Neuronal stem cell (in vitro differentiated cells): ENCODE results near the gene OR8H2.
"Not testable (repeated sequence)": the region's sequence is repeated elsewhere in the genome, so short reads cannot be mapped to it uniquely, and the experiment has no call there.

ENCODE experiments used
- DNase-seq: peaks from one replicate; pipeline ENCODE4 v3.0.0-alpha.2; 2013; ENCODE audit warnings: low spot score
- H2AFZ ChIP-seq: one replicate; pipeline ENCODE4 v1.6.1; 2013; ENCODE audit warnings: mild to moderate bottlenecking, low read length, inconsistent platforms
- H2AK5ac ChIP-seq: 2 replicates; pipeline ENCODE4 v1.6.1; 2013; ENCODE audit warnings: low read depth, mild to moderate bottlenecking, inconsistent platforms, low read length, moderate library complexity, mixed read lengths
- H2BK120ac ChIP-seq: 2 replicates; pipeline ENCODE4 v1.6.1; 2013; ENCODE audit warnings: low read depth, mild to moderate bottlenecking, inconsistent platforms, low read length, moderate library complexity, mixed read lengths
- H2BK12ac ChIP-seq: one replicate; pipeline ENCODE4 v1.6.1; 2013; ENCODE audit warnings: low read length, inconsistent platforms
- H2BK15ac ChIP-seq: 2 replicates; pipeline ENCODE4 v1.6.1; 2013; ENCODE audit warnings: mild to moderate bottlenecking, low read length, inconsistent platforms, mixed read lengths
- H2BK5ac ChIP-seq: one replicate; pipeline ENCODE4 v1.6.1; 2013; ENCODE audit warnings: inconsistent platforms, mild to moderate bottlenecking, low read length, moderate library complexity
- H3K14ac ChIP-seq: one replicate; pipeline ENCODE4 v1.6.1; 2013; ENCODE audit warnings: low read length, inconsistent platforms
- H3K18ac ChIP-seq: 2 replicates; pipeline ENCODE4 v1.6.1; 2013; ENCODE audit warnings: low read length, inconsistent platforms
- H3K23ac ChIP-seq: 2 replicates; pipeline ENCODE4 v1.6.1; 2013; ENCODE audit warnings: low read depth, mild to moderate bottlenecking, mixed read lengths, low read length, inconsistent platforms; ENCODE audit not compliant: poor library complexity
- H3K27ac ChIP-seq: replicated peaks from 3 replicates; pipeline ENCODE4 v1.5.1; 2013; ENCODE audit warnings: low read length, inconsistent platforms
- H3K27me3 ChIP-seq, 3 experiments: 2 replicates each; pipeline ENCODE4 v1.6.1; 2013; ENCODE audit warnings: low read length in 3 of 3, mild to moderate bottlenecking in 2 of 3, inconsistent platforms in 1 of 3, low read depth in 1 of 3, mixed read lengths in 1 of 3, moderate library complexity in 1 of 3; ENCODE audit not compliant: control insufficient read depth in 3 of 3, insufficient read depth in 3 of 3
- H3K36me3 ChIP-seq, 2 donors: replicated peaks in 1 of 2; 2 replicates each; pipeline ENCODE4 v1.6.1; 2013; ENCODE audit warnings: low read length in 2 of 2; ENCODE audit not compliant: control insufficient read depth in 2 of 2, insufficient read depth in 2 of 2
- H3K4ac ChIP-seq: 2 replicates; pipeline ENCODE4 v1.6.1; 2013; ENCODE audit warnings: inconsistent platforms, mild to moderate bottlenecking, low read length, moderate library complexity
- H3K4me1 ChIP-seq, 2 donors: 1 replicate in 1 of 2; 2 replicates in 1 of 2; pipeline ENCODE4 v1.6.1; 2013; ENCODE audit warnings: low read length in 2 of 2, low read depth in 1 of 2; ENCODE audit not compliant: control insufficient read depth in 2 of 2, insufficient read depth in 1 of 2
- H3K4me2 ChIP-seq: one replicate; pipeline ENCODE4 v1.6.1; 2013; ENCODE audit warnings: mild to moderate bottlenecking, low read length, inconsistent platforms; ENCODE audit not compliant: insufficient read depth, poor library complexity, severe bottlenecking
- H3K4me3 ChIP-seq, 2 donors: 2 replicates each; pipeline ENCODE4 v1.5.1; 2013; ENCODE audit warnings: low read length in 2 of 2, mild to moderate bottlenecking in 2 of 2, inconsistent platforms in 1 of 2, moderate library complexity in 1 of 2
- H3K79me1 ChIP-seq: one replicate; pipeline ENCODE4 v1.6.1; 2013; ENCODE audit warnings: low read depth, mild to moderate bottlenecking, inconsistent platforms, low read length, moderate library complexity
- H3K9ac ChIP-seq: one replicate; pipeline ENCODE4 v1.6.1; 2013; ENCODE audit warnings: mild to moderate bottlenecking, low read depth, low read length, inconsistent platforms; ENCODE audit not compliant: poor library complexity
- H3K9me3 ChIP-seq, 2 donors: replicated peaks in 1 of 2; 2 replicates each; pipeline versions ENCODE3 to v1.6.1; 2013; ENCODE audit warnings: low read length in 2 of 2, mild to moderate bottlenecking in 2 of 2, inconsistent platforms in 1 of 2, low read depth in 1 of 2, mixed read lengths in 1 of 2, moderate library complexity in 1 of 2; ENCODE audit not compliant: control insufficient read depth in 2 of 2, insufficient read depth in 1 of 2
- H4K8ac ChIP-seq: one replicate; pipeline ENCODE4 v1.6.1; 2013; ENCODE audit warnings: low read depth, mild to moderate bottlenecking, inconsistent platforms, low read length, moderate library complexity
- H4K91ac ChIP-seq: one replicate; pipeline ENCODE4 v1.6.1; 2013; ENCODE audit warnings: low read length, low read depth, mild to moderate bottlenecking, inconsistent platforms; ENCODE audit not compliant: poor library complexity
- WGBS, 2 donors: extraction: QIAGEN DNeasy Blood & Tissue Kit; methylation state at CpG; one replicate each; pipeline ENCODE4 v1.1.7; 2013; ENCODE audit warnings: missing lambda C conversion rate in 2 of 2, mixed read lengths in 1 of 2; ENCODE audit not compliant: insufficient read length in 2 of 2, insufficient replicate concordance in 1 of 2; ENCODE audit errors: extremely low coverage in 2 of 2; 5-methylcytosine and 5-hydroxymethylcytosine counted together

Gene OR8H2

DNA sequence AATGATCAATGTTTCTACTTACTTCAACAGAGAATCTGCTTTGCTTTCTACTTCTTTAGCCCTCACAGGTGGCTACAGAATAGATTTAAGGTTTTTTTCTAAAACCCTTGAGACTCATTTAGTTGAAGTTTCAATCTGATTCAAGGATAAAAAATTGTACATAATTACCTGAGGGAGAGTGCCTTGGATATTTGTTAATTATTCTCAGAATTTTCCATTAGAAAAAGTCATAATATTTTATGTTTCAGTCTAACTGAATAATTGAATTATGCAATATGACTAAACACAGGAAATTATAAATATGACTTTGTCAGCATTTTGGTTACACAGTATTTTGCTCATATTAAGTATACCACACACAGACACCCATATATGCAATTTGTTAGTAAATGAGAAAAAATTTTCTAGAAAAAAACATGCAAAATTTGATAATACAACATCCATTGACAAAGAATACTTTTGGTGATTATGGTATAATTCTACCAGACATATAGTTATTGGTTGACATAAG lies 36.7 kb downstream of the OR8H2 start, which contains the start of gene OR8J3:
OR8J3 (minus strand) TSS at position 51 of the 511 bp plus-strand sequence. CDS start 2,483 bp downstream, outside the sequence.
- Histone ChIP-seq H3K4me2 (no peak within 1 kb of the TSS), H3K4me1 (no peaks in the 10 kb centered on the region), H3K9ac (no peak within 1 kb of the TSS), H2AFZ (no peak within 1 kb of the TSS), H3K79me1 (no peaks in the 10 kb centered on the region), H4K8ac (no peak within 1 kb of the TSS), H2AK5ac (no peak within 1 kb of the TSS), H3K23ac (no peak within 1 kb of the TSS), H3K14ac (no peak within 1 kb of the TSS), H3K27ac (no peak within 1 kb of the TSS), H3K36me3 (no peaks in the 10 kb centered on the region), H2BK15ac (no peak within 1 kb of the TSS), H2BK12ac (no peak within 1 kb of the TSS), H3K27me3 (no peaks in the 10 kb centered on the region), H3K9me3 (no peaks in the 10 kb centered on the region), H3K4me3 (no peak within 1 kb of the TSS), H3K4ac (no peak within 1 kb of the TSS), H2BK5ac (no peak within 1 kb of the TSS), H3K18ac (no peak within 1 kb of the TSS), H4K91ac (no peak within 1 kb of the TSS), H2BK120ac (no peak within 1 kb of the TSS)
- DNase-seq, result no peak

DNA sequence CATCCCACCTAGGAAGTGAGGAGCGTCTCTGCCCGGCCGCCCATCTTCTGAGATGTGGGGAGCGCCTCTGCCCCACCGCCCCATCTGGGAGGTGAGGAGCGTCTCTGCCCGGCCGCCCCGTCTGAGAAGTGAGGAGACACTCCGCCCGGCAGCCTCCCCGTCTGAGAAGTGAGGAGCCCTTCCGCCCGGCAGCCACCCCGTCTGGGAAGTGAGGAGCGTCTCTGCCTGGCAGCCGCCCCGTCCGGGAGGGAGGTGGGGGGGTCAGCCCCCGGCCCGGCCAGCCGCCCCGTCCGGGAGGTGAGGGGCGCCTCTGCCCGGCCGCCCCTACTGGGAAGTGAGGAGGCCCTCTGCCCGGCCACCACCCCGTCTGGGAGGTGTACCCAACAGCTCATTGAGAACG lies 40.2 kb downstream of the OR8H2 start:
- H3K9me3 ChIP-seq, H3K4ac ChIP-seq, H3K18ac ChIP-seq, DNase-seq, H3K4me3 ChIP-seq, H3K14ac ChIP-seq, H3K23ac ChIP-seq, H3K36me3 ChIP-seq, H3K9ac ChIP-seq, H3K27ac ChIP-seq, H3K79me1 ChIP-seq, H3K4me2 ChIP-seq, H4K8ac ChIP-seq, H2AK5ac ChIP-seq, H2BK120ac ChIP-seq, H2BK12ac ChIP-seq, H2BK15ac ChIP-seq, H3K4me1 ChIP-seq, H2BK5ac ChIP-seq, H2AFZ ChIP-seq, H4K91ac ChIP-seq, H3K27me3 ChIP-seq: not testable (repeated sequence)
- no CpG with 5 or more reads among the region's 30 CpGs for WGBS, 2 donors

GRCh38 chr11:56151376-56151775 lies 47.9 kb downstream of the OR8H2 start:
- H3K18ac ChIP-seq, result no peak overlapping the region
- H2AFZ ChIP-seq, result no peak overlapping the region
- no peak overlapping the region for H3K4me3 ChIP-seq
- no peak overlapping the region for H3K27ac ChIP-seq
- H2BK12ac ChIP-seq, result no peak overlapping the region
- no peak overlapping the region for H2AK5ac ChIP-seq
- H4K8ac ChIP-seq, result no peak overlapping the region
- no peaks in the 10 kb centered on the region for H3K27me3 ChIP-seq
- no peak overlapping the region for H2BK15ac ChIP-seq
- no peaks in the 10 kb centered on the region for H3K36me3 ChIP-seq
- no peak overlapping the region for H3K4me2 ChIP-seq
- H2BK5ac ChIP-seq, result no peak overlapping the region
- H3K9me3 ChIP-seq, result peaks cover 0 to 6% of the 10 kb centered on the region in 2 donors
- H3K9ac ChIP-seq, result no peak overlapping the region
- H3K4ac ChIP-seq, result no peak overlapping the region
- no peak overlapping the region for H4K91ac ChIP-seq
- no CpG with 5 or more reads among the region's 1 CpG for WGBS, 2 donors
- no peak overlapping the region for H3K23ac ChIP-seq
- no peaks in the 10 kb centered on the region for H3K4me1 ChIP-seq
- H3K79me1 ChIP-seq, result no peaks in the 10 kb centered on the region
- no peak for DNase-seq
- no peak overlapping the region for H3K14ac ChIP-seq
- H2BK120ac ChIP-seq, result no peak overlapping the region

DNA sequence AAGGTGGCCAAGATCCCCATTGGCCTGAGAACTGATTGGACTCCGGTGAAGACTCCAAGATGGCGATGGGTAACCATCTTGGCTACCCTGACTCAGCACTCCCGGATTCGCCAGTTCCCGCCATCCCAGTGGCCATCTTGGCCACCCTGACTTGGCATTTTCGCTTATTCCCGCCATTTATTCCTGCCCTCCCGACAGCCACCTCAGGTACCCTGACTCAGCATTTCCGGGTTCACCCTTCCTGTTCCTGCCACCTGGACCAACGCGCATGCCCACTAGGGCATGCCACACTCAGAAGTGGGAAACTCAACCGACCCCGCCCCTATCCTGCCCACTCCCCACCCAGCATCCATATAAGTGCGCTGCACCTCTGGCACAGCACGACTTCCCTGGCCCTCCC lies 48.8 kb downstream of the OR8H2 start:
- Histone ChIP-seq H3K27me3 (no peaks in the 10 kb centered on the region), H4K8ac (no peak overlapping the region), H3K4me3 (no peak overlapping the region), H3K9me3 (peaks cover 0 to 6% of the 10 kb centered on the region in 2 donors), H2AFZ (no peak overlapping the region), H3K23ac (no peak overlapping the region), H3K4ac (no peak overlapping the region), H2BK120ac (no peak overlapping the region), H3K14ac (no peak overlapping the region), H3K79me1 (no peaks in the 10 kb centered on the region), H4K91ac (no peak overlapping the region), H3K4me1 (no peaks in the 10 kb centered on the region), H3K9ac (no peak overlapping the region), H3K36me3 (no peaks in the 10 kb centered on the region), H2BK5ac (no peak overlapping the region), H3K4me2 (no peak overlapping the region), H2AK5ac (no peak overlapping the region), H3K18ac (no peak overlapping the region), H2BK15ac (no peak overlapping the region), H3K27ac (no peak overlapping the region), H2BK12ac (no peak overlapping the region)
- no CpG with 5 or more reads among the region's 15 CpGs for WGBS, 2 donors
- DNase-seq, result no peak
